HepG2 (cell line): ENCODE results near the gene TPCN2. TPM values are rescaled to one million over a fixed set of nuclear protein-coding genes. Genes with fewer than 3 reads are reported as not detected.
A peak's percentile ranks its signal among the peaks of the same experiment; 100 is the strongest.

Experiments used
- CBX2 ChIP-seq, 2 experiments: fragments of 200-600 bp in 1 of 2; sonication (generic); formaldehyde crosslinking in 1 of 2; IDR thresholded peaks; 2 replicates each; pipeline versions ENCODE4 v1.7.0 to v1.8.1; 2018 to 2022; ENCODE audit warnings: low read depth in 2 of 2, low read length in 1 of 2, mild to moderate bottlenecking in 1 of 2, missing genetic modification reagents in 1 of 2
- EEA1 ChIP-seq: sonication (generic); formaldehyde crosslinking; IDR thresholded peaks from 2 replicates; pipeline ENCODE4 v1.5.1; 2020; ENCODE audit warnings: mild to moderate bottlenecking, missing genetic modification reagents, borderline replicate concordance
- FIP1L1 ChIP-seq: fragments of 200-400 bp; formaldehyde crosslinking; IDR thresholded peaks from 2 replicates; pipeline ENCODE4 v1.6.1; 2018; ENCODE audit warnings: low read depth, mild to moderate bottlenecking, low read length, moderate library complexity, borderline replicate concordance; ENCODE audit not compliant: insufficient read depth
- HOXD1 ChIP-seq: sonication (generic); formaldehyde crosslinking; IDR thresholded peaks from 2 replicates; pipeline ENCODE4 v1.5.0; 2020; ENCODE audit warnings: missing genetic modification reagents
- KDM1A ChIP-seq: IDR thresholded peaks from 2 replicates; pipeline ENCODE4 v1.6.1; 2016; ENCODE audit warnings: missing compliant biosample characterization
- KMT2B ChIP-seq: IDR thresholded peaks from 2 replicates; pipeline ENCODE4 v1.6.1; 2016; ENCODE audit warnings: missing genetic modification reagents, missing compliant biosample characterization
- NR3C1 ChIP-seq: sonication (generic); formaldehyde crosslinking; IDR thresholded peaks from 2 replicates; pipeline ENCODE4 v1.4.0; 2020; ENCODE audit warnings: missing genetic modification reagents
- PAF1 ChIP-seq: IDR thresholded peaks from 2 replicates; pipeline ENCODE4 v1.6.1; 2016; ENCODE audit warnings: missing genetic modification reagents, missing compliant biosample characterization
- TBX3 ChIP-seq: fragments of 450-650 bp; IDR thresholded peaks from 2 replicates; pipeline ENCODE4 v1.6.1; 2017; ENCODE audit warnings: antibody characterized with exemption, mild to moderate bottlenecking, inconsistent platforms, borderline replicate concordance
- THYN1 ChIP-seq: sonication (generic); formaldehyde crosslinking; IDR thresholded peaks from 2 replicates; pipeline ENCODE4 v1.8.1; 2023; ENCODE audit warnings: low read depth, mild to moderate bottlenecking, moderate library complexity, missing genetic modification reagents, borderline replicate concordance
- XRCC5 ChIP-seq: fragments of 200-400 bp; formaldehyde crosslinking; optimal IDR thresholded peaks from 2 replicates; pipeline ENCODE3; 2017; ENCODE audit warnings: mild to moderate bottlenecking, low read length
- YY1 ChIP-seq: IDR thresholded peaks from 2 replicates; pipeline ENCODE4 v1.6.1; 2011; ENCODE audit warnings: low read length, low read depth, moderate library complexity, mild to moderate bottlenecking; ENCODE audit not compliant: insufficient read depth, insufficient replicate concordance
- ZBTB1 ChIP-seq: sonication (generic); formaldehyde crosslinking; IDR thresholded peaks from 2 replicates; pipeline ENCODE4 v1.4.0; 2020; ENCODE audit warnings: missing genetic modification reagents, borderline replicate concordance
- ZBTB3 ChIP-seq: sonication (generic); formaldehyde crosslinking; IDR thresholded peaks from 2 replicates; pipeline ENCODE4 v1.4.0; 2020; ENCODE audit warnings: low read depth, mild to moderate bottlenecking, moderate library complexity, missing genetic modification reagents, borderline replicate concordance
- ZFP1 ChIP-seq: IDR thresholded peaks from 2 replicates; pipeline ENCODE4 v1.6.1; 2016
- ZKSCAN5 ChIP-seq: sonication (generic); formaldehyde crosslinking; IDR thresholded peaks from 2 replicates; pipeline ENCODE4 v1.5.1; 2020; ENCODE audit warnings: mild to moderate bottlenecking, missing genetic modification reagents
- ZNF260 ChIP-seq: sonication (generic); formaldehyde crosslinking; IDR thresholded peaks from 2 replicates; pipeline ENCODE4 v1.4.0; 2020; ENCODE audit warnings: missing genetic modification reagents, low read depth, mild to moderate bottlenecking, borderline replicate concordance
- ZNF292 ChIP-seq: sonication (generic); formaldehyde crosslinking; IDR thresholded peaks from 2 replicates; pipeline ENCODE4 v1.8.1; 2022; ENCODE audit warnings: mild to moderate bottlenecking, low read depth, missing genetic modification reagents, borderline replicate concordance
- ZNF780A ChIP-seq: sonication (generic); formaldehyde crosslinking; IDR thresholded peaks from 2 replicates; pipeline ENCODE4 v1.8.0; 2022; ENCODE audit warnings: mild to moderate bottlenecking, missing genetic modification reagents, moderate library complexity
- ZNF781 ChIP-seq: sonication (generic); formaldehyde crosslinking; IDR thresholded peaks from 2 replicates; pipeline ENCODE4 v1.5.1; 2020; ENCODE audit warnings: borderline replicate concordance, mild to moderate bottlenecking, missing genetic modification reagents; ENCODE audit errors: not compliant biosample characterization
- ZNF841 ChIP-seq: sonication (generic); formaldehyde crosslinking; IDR thresholded peaks from 2 replicates; pipeline ENCODE4 v1.8.1; 2023; ENCODE audit warnings: missing genetic modification reagents, borderline replicate concordance
- polyA plus RNA-seq, 8 experiments: library from polyadenylated mRNA; depleted of rRNA in 3 of 8; stranded (reverse) in 7 of 8; unstranded in 1 of 8; fragments of >200 nt; fragmentation: Illumina TruSeq in 4 of 8; extraction: Trizol in 4 of 8; gene quantifications; 2 replicates each; pipeline versions ENCODE4 v1.2.1 to v1.2.3, GENCODE V29; 2011 to 2016; ENCODE audit warnings: low read depth in 4 of 8, missing spikeins in 1 of 8, mixed read lengths in 1 of 8; ENCODE audit not compliant: insufficient read depth in 1 of 8
- total RNA-seq, 5 experiments: library from RNA; depleted of rRNA; stranded (reverse); fragments of >200 nt; fragmentation: Illumina TruSeq; extraction: Trizol; gene quantifications; 2 replicates each; pipeline ENCODE4 v1.2.3, GENCODE V29; 2016; ENCODE audit warnings: low read depth in 1 of 5
- TF ChIP-seq, protein P1 (sequence below): sonication (generic); formaldehyde crosslinking; IDR thresholded peaks from 2 replicates; pipeline ENCODE4 v1.4.0; 2020; ENCODE audit warnings: missing genetic modification reagents, borderline replicate concordance
- TF ChIP-seq, protein P2 (sequence below), 2 experiments: sonication (generic) in 1 of 2; formaldehyde crosslinking in 1 of 2; IDR thresholded peaks; 2 replicates each; pipeline versions ENCODE4 v1.5.1 to v1.6.1; 2011 to 2020; ENCODE audit warnings: borderline replicate concordance in 1 of 2, low read depth in 1 of 2, low read length in 1 of 2, mild to moderate bottlenecking in 1 of 2, missing genetic modification reagents in 1 of 2, moderate library complexity in 1 of 2

TPCN2 gene
- total and polyA plus RNA-seq, 2 of the 13 experiments (the other 11 are each of a cell fraction or from before 2014, with no cell fraction given): 5.6 to 5.9 TPM

DNA sequence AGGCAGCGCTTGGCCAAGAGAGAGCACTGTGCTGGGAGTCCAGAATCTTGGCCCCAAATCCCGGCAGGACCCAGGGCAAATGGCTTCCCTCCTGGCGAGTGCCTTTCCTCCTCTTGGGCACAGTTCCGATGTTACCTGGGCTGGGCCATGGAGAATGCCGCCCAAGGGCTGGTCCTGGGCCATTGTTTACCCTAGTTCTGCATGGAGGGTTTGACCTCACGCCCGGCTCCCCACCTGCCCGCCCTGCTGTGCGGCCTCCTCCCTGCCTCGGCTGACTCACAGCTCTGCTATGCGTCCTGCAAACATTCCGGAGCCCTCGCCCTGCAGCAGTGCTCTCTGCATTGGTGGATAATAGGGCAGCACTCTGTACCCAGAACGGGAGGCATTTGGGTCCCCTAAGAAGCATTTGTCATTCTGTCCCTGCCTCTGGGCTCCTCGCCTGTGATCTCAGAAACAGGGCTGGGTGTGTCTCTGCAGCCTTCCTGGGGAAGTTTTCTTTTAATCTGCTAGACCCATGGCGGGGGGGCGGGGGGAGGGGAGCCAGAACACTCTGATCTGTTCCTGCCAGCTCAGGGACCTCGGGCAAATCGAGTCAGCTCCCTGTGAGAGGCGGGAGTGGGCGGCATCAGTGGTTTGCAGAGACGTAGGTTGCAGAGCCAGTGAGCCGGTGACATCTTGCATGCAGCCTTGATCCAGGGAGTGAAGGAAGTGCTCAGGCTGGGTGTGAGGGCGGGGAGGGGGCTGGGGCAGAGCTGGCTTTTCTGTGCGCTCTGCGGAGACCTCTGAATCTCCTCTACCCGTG, 74.1 kb downstream of the TPCN2 start (continued):
- TF ChIP-seq KMT2B (CRISPR knock-in tag): no peak
- no peak for TF ChIP-seq ZNF780A
- no peak for TF ChIP-seq ZNF841 (CRISPR knock-in tag)
- peak; percentile 93 for TF ChIP-seq XRCC5
- TF ChIP-seq TBX3: no peak
- no peak for TF ChIP-seq ZNF260 (CRISPR knock-in tag)
- TF ChIP-seq YY1: peak; percentile 33
- no peak for TF ChIP-seq HOXD1
- no peak for TF ChIP-seq EEA1 (CRISPR knock-in tag)
- no peak for TF ChIP-seq PAF1 (CRISPR knock-in tag)
- TF ChIP-seq THYN1 (CRISPR knock-in tag): no peak
- TF ChIP-seq, protein P1, sequence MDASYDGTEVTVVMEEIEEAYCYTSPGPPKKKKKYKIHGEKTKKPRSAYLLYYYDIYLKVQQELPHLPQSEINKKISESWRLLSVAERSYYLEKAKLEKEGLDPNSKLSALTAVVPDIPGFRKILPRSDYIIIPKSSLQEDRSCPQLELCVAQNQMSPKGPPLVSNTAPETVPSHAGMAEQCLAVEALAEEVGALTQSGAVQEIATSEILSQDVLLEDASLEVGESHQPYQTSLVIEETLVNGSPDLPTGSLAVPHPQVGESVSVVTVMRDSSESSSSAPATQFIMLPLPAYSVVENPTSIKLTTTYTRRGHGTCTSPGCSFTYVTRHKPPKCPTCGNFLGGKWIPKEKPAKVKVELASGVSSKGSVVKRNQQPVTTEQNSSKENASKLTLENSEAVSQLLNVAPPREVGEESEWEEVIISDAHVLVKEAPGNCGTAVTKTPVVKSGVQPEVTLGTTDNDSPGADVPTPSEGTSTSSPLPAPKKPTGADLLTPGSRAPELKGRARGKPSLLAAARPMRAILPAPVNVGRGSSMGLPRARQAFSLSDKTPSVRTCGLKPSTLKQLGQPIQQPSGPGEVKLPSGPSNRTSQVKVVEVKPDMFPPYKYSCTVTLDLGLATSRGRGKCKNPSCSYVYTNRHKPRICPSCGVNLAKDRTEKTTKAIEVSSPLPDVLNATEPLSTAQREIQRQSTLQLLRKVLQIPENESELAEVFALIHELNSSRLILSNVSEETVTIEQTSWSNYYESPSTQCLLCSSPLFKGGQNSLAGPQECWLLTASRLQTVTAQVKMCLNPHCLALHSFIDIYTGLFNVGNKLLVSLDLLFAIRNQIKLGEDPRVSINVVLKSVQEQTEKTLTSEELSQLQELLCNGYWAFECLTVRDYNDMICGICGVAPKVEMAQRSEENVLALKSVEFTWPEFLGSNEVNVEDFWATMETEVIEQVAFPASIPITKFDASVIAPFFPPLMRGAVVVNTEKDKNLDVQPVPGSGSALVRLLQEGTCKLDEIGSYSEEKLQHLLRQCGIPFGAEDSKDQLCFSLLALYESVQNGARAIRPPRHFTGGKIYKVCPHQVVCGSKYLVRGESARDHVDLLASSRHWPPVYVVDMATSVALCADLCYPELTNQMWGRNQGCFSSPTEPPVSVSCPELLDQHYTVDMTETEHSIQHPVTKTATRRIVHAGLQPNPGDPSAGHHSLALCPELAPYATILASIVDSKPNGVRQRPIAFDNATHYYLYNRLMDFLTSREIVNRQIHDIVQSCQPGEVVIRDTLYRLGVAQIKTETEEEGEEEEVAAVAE (CRISPR knock-in tag): no peak
- peak; percentile 30; the same call in 1 of the 2 replicates for TF ChIP-seq KDM1A
- no peak for TF ChIP-seq FIP1L1
- no peak for TF ChIP-seq ZKSCAN5
- no peak for TF ChIP-seq ZBTB1 (CRISPR knock-in tag)
- no peak for TF ChIP-seq CBX2 (IDR thresholded peaks at IDR 0.05; ENCODE audit: low read depth, low read length)
- no peak for TF ChIP-seq CBX2 (CRISPR knock-in tag; IDR thresholded peaks at IDR 0.05; ENCODE audit: low read depth)
- no peak for TF ChIP-seq NR3C1 (CRISPR knock-in tag)
- TF ChIP-seq, protein P2, sequence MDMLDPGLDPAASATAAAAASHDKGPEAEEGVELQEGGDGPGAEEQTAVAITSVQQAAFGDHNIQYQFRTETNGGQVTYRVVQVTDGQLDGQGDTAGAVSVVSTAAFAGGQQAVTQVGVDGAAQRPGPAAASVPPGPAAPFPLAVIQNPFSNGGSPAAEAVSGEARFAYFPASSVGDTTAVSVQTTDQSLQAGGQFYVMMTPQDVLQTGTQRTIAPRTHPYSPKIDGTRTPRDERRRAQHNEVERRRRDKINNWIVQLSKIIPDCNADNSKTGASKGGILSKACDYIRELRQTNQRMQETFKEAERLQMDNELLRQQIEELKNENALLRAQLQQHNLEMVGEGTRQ (IDR thresholded peaks at IDR 0.05; ENCODE audit: low read depth, low read length): no peak
- TF ChIP-seq, protein P2 (CRISPR knock-in tag; IDR thresholded peaks at IDR 0.05; ENCODE audit: borderline replicate concordance): no peak
- TF ChIP-seq ZNF292 (CRISPR knock-in tag): peak; percentile 72
- TF ChIP-seq ZBTB3 (CRISPR knock-in tag): no peak
- TF ChIP-seq ZFP1 (CRISPR knock-in tag): peak; percentile 56; the same call in 1 of the 2 replicates
- TF ChIP-seq ZNF781 (CRISPR knock-in tag): no peak
